HG02981 (cell line): ENCODE results near the gene WEE1.
"Not testable (repeated sequence)": the region's sequence is repeated elsewhere in the genome, so short reads cannot be mapped to it uniquely, and the experiment has no call there.

Source experiments
- ATAC-seq: cut with Tn5 transposase; IDR thresholded peaks from one replicate; pipeline ENCODE4 v1.9.1; 2021; ENCODE audit warnings: mild to moderate bottlenecking, moderate library complexity; ENCODE audit not compliant: unreplicated experiment

WEE1 gene

DNA sequence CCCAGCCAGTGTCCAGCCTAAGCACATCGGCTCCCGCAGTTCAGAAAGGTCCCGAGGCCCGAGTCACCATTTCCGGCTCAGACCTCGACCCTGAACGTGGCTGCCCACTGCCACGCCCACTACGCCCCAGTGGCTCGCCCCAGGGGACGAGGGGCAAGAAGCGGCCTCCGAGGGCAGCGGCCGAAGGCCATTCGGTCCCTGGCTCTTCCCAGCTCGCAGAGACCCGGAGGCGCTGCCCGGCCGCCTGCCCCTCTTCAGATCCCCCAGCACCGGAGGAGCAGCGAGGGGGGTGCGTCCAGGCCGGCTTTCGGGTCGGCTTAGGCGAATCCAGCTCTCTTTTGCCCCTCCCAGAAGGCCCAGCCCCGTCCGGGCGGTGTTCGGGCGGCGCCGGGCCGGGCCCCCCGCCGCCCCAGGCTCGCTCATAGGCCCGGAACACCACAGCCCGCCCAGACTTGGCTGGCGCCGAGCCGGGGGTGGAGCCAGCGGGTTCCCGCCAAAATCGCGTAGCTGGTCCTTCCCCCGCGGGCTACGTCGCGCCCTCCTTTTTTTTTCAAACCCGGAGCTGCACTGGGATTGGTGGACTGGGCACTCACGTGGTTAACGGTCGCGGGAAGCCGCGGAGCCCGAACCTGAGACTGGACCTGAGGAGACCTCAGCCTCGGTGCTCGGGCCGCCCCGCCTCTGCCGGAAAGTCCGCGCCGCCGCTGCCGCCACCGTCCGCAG lies at the start of gene WEE1:
Gene WEE1, plus strand, starts transcription at position 619 of the 723 bp plus-strand sequence. CDS start 264 bp downstream, outside the sequence.
- peak; percentile 82 for ATAC-seq

DNA sequence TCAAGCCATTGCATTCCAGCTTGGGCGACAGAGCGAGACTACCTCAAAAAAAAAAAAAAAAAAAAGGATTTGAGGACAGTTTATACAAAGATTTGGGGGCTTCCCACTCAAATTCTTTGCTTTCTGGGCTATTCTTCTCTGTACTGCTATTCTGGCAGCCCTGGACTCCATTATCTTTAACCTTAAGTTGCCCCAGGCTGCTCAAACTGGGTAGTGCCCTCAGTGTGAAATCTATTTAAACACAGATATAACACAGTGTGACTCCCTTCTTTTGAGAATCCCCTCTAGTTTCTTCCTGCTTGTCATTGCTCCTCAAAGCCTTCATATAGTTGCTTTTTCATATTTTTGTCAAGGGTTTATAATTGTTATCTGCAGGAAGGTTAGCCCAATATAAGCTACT lies 49.5 kb upstream of the WEE1 start:
- no peak for ATAC-seq

DNA sequence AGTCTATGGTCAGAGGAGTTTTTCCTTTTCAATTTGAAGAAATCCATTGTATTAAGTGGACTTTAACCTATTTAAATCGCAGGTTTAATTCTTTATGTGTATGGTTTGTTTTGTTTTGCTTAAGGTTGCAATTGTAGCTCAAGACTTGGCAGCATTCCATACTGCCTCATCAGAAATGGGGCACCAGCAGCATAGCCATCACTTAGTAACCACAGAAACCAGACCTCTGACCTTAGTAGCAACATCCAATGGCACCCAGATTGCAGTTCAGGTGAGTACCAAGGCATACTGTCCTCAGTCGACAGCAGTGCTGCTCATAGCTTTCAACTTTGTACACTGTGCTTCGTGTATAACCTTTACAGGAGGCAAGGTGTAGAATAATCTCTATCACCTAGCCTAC lies 48.4 kb upstream of the WEE1 start:
- ATAC-seq = no peak

DNA sequence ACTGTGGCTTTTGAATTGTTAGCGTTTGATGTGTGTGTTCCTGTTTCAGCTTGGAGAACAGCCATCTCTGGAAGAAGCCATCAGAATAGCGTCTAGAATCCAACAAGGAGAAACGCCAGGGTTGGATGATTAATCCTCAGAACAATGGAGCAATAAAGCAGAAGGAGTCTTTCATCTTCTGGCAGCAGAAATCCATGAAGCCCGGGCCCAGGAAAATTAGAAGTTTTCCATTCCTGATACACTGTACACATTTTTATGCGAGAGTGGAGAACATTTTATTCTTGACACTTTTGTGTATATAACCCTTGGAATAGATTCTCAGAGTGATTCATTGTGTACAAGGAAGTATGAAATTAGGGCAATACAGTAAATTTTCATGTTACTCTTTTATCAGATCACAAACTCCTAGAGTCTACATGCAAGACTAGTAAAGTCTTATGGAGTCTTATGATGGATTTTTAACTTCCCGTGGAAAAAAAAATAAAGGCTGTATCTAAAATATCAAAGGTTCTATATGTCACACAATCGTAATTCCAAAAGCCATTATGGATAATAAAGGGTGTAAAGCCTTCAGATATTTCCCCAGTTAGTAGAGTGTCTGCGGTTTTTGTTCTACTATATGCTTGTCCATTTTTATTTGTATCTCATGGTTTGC lies 45.9 kb upstream of the WEE1 start:
- ATAC-seq = no peak

DNA sequence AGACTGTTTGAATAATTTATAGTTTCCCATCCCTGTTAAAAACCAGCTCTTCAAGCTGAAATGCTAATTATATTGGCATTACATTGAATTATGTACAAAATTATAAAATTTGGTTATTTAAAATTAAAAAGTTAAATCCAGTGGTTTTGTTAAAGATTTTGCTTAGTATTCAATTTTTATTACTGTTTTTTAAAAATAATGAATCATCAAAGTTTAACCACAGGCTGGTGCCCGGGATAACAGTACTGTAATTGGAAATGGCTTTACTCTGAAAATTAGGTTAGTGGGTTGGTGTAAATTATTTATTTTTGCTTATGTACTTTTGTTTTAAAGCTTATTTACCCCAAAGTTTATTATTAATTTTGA lies 45.4 kb upstream of the WEE1 start:
- ATAC-seq = no peak

DNA sequence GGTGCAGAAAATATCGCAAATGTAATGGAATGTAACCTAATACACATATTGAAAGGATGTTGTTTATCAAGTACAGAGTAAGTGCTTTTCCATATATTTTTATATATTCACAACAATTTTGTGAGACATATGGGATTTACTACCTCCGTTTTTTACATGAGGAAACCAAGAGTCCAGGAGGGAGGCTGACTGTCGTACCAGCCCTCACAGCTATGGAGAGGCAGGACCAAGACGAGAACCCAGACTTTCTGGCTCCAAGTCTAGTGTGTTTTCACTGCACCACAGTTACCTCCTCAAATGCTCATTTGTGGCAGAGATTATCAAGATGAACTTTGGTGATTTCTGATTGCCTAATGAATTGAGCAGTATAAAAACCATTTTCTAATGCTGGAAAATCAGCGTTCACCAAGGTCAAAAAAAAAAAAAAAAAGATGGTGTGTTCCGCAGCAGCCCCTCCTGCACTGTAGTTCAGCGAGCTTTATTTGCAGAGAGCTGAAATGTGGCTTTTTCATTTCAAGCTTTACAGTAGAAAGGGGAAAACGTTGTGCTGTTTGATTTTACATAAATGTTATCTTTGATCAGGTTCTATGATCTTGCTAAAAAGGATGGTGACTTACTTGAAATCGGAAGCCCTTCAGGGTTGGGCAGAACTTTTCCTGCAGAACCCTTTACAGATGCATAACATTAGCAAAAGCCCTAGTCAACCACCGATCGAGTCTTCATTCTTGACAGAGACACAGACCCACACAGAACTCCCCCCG lies 44.7 kb upstream of the WEE1 start:
- ATAC-seq = no peak

DNA sequence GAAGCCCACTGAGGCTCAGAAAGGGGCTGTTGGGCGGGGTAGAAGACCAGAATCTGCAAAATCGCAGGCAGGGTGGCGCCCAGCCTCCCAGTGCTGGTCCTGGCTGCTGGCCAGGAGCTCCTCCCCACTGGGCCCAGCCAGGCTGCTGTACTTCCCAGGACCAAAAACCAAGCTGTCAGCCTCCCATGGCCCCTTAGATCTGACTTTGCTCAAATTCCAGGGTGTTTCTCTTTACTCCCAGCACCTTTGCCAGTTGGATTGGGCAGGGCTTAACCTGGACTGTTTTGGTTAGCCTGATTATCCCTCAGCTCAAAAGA lies 44.2 kb upstream of the WEE1 start:
- no peak for ATAC-seq

DNA sequence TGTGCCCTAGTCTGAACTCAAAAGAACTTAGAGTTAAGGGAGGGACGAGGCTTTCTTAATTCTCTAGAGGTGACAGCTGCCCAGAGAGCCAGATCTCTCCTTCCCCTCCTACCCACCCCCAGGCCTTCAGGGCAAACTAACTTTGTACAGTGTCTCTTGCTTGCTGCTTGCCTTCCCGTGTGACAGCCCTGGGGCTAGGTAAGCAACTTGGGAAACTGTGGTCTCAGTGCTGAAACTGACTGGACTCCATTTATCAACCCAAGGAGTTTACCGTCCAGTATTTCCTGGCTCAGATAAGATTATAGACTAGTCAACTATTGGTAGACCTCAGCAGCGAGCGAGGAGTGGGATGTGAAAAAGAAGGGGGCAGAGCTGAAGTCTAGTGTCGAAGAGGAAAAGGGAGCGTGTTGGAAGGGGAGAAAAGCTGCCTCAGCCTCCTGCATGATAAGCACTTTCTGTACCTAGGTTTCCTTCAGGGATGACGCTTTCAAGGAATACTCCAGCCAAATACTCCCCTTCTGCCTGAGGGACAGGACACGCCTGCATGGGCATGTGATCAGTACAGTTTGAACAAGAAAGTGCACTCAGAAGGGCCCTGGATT lies 43.3 kb upstream of the WEE1 start:
- no peak for ATAC-seq

DNA sequence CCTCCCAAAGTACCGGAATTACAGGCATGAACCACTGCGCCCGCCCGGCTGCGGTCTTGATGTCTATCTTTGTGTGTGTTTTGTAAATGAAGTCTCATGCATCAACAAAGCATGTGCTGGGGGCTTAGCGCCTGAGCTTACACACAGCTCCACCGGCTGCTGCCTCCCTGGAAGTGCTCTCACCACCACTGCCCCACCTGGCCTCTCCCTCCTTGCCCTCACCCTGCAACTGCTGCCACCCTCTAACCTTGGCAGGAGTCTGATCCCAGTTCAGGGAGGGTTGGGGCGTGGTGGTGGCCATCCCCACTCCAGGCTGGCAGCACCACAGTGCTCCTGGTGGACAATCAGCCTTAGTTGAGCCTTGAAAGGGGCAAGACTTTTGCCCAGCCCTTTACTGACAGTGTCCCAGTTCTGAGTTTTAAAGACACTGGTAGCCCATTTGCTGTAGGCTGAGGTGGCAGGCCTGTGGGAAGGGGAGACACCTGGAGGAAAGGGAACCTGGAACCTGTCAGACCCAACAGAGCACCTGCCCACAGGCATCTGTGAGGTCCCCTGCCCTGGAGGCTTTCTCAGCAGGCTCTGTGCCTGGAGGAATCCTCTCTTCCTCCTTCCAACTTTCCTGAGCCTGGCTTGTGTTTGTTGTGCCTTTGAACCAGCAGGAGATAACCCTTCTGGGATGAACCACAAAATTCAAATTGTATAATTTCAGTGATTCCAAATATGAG lies 42.4 kb upstream of the WEE1 start:
- no peak for ATAC-seq

DNA sequence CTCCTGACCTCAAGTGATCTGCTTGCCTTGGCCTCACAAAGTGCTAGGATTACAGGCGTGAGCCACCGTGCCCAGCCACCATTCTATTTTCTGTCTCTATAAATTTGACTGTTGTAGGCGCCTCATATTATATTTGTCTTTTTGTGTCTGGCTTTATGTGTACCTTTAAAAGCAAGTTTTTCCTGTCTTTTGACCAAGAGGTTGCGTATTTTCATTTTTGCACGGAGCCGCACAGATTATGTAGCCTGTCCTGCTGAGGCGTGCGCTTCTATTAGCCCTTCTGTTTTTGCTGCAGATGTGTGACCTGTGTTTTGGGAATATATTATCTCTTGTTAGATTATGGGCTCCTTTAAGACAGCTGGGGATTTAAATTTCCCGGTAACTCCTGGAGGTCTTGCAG lies 40.4 kb upstream of the WEE1 start:
- no peak for ATAC-seq

DNA sequence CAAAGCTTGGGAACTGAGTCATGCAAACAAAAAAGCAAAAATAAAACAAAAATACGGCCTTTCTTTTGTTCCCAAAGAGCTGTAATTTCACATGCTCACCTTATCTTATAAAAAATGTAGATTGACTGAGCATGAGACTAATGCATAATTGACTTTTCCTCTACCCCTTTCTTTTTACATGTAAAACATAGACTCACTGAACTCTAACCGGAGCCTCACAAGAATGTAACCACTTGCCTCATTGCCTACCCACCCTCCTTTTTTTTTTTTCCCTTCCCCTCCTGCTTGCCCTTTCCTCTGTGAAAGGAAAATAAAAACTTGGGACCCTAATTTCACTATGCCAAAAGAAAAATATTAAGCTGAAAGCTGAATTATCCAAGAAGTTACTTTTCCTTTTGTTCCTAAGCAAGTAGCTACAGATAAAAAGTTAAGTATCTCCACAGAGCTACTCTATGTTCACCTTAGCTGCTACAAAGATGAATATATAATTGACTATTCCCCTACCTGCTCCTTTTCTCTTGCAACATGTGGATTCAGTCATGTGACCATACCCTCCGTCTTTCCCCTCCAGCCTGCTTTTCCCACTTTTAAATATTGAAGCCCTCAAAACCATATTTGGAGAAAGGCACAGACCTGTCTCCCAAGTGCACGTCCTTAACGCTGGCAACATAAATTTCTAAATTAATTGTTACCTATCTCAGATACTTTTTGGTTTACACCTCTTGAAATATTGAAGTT lies 39.6 kb upstream of the WEE1 start:
- no peak for ATAC-seq

DNA sequence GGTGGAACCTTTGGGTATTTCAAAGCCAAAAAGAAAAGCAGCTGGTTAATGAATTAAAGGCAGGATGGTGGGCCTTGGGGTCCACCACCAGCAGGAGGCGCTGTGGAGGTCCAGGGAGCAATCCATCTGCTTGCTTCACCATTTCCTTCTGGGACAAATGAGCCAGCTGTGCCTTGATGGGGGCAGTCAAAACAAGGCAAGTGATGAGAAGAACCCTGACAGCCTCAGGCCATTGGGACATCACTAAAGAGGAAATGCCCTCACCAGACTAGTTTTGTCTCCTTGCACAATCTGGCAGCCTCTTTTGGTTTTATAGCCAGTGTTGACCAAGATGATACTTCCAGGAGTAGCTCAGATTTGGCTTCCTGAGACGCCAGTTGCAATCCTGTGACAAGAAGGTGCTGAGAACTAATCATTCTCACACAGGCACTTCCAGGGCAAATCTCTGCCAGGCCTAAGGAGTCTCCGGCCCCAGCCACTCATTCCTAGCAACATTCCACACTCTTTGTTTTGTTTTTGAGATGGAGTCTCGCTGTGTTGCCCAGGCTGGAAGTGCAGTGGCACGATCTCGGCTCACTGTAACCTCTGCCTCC lies 38.2 kb upstream of the WEE1 start:
- ATAC-seq = no peak

DNA sequence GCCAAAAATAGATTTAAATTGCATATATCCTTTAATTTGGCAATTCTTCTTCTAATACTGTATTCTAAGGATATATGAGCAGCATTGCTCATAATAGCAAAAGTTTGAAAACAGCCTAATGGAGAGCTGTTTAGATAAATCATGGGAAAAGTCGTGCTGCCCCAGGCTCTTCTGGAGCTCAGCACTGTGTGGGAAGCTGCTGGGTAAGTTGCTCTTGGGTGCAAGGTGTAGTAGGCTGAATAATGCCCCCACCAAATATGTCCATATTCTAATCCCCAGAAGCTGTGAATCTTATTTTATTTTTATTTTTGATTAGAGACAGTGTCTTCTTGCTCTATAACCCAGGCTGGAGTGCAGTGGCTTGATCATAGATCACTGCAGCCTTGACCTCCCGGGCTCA lies 34.9 kb upstream of the WEE1 start:
- ATAC-seq = no peak

DNA sequence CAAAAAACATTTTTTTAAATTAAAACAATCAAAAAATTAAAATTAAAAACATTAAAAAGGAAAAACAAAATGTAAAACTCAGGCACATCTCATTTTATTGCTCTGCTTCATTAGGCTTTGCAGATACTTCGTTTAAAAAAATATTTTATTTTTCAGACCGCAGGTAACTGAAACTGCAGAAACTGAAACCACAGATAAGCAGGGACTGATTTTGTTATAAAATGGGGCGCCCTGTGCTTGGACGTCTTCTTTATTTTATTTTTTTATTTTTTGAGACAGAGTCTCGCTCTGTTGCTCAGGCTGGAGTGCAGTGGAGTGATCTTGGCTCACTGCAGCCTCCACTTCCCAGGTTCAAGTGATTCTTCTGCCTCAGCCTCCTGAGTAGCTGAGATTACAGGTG lies 24.3 kb upstream of the WEE1 start:
- not testable (repeated sequence) for ATAC-seq

DNA sequence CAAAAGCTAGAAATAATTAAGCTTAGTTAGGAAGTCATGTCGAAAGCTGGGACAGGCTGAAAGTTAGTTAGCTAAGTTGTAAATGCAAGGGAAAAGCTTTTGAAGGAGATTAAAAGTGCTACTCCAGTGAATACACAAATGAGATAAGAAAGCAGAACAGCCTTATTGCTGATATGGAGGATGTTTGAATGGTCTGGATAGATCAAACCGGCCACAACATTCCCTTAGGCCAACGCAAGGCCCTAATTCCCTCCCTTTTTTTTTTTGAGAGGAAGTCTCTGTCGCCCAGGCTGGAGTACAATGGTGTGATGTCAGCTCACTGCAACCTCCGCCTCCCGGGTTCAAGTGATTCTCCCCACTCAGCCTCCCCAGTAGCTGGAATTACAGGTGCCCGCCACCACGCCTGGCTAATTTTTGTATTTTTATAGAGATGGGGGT lies 23.3 kb upstream of the WEE1 start:
- ATAC-seq = no peak

DNA sequence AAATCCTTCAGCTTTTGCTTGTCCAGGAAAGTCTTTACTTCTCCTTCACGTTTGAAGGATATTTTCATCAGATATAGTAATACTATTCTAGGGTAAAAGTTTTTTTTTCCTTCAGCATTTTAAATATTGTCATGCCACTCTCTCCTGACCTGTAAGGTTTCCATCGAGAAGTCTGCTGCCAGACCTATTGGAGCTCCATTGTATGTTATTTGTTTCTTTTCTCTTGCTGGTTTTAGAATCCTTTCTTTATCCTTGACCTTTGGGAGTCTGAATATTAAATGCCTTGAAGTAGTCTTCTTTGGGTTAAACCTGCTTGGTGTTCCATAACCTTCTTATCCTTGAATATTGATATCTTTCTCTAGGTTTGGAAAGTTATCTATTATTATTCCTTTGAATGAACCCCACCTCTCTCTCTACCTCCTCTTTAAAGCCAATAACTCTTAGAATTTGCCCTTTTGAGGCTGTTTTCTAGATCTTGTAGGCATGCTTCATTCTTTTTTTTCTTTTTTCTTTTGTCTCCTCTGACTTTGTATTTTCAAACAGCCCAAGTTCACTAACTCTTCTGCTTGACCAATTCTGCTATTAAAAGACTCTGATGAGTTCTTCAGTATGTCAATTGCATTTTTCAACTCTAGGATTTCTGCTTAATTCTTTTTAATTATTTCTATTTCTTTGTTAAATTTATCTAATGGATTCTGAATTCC lies 12.0 kb upstream of the WEE1 start:
- ATAC-seq = no peak

DNA sequence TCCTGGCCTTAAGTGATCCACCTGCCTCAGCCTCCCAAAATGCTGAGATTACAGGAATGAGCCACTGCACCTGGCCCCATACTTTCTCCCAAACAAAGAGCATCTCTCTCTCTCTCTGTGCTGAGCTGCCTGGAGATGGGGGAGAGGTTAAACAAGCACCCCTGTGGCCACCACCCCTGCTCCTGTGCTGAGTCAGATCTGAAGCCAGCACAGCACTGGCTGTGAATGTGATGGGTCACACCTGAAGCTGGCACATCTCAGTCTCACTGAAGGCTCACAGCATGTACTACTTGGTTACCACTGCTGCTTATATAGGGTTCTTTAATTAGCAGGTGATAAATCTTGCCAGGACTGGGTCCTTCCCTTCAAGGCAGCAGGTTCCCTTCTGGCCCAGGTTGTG lies 10.8 kb upstream of the WEE1 start:
- ATAC-seq = no peak

DNA sequence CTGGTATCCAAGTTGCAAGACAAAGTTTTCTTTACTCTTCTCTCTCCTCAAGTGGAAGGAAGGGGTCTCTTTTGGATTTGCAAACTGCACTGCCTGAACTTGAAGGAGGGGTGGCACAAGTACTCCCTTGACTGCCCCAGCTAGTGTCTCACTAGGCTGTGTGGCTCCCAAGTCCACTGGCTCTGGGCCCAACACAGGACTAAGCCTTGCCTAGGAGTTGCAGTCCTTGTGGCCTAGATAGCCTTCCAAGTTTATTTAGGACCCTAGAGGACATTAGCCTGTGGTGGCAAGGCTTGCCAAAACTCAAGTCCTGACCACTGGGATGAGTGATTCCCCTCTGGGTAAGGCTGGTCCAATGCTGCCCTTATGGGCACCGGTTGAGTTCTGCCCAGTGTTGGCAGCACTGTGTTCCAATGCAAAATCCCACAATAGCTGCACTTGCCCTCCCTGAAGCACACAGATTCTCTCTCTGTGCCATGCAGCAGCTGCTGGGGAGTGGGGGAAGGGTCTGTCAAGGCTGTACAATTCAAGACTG lies 10.2 kb upstream of the WEE1 start:
- no peak for ATAC-seq
